Cardiac muscle cell (in vitro differentiated cells and primary cell): ENCODE measurements around the gene CHCHD2. TPM values are rescaled to one million over a fixed set of nuclear protein-coding genes. Genes with fewer than 3 reads are reported as not detected.
"Not testable (repeated sequence)": the region's sequence is repeated elsewhere in the genome, so short reads cannot be mapped to it uniquely, and the experiment has no call there.

Experiments used
- DNase-seq, 2 donors: peaks; one replicate each; pipeline versions ENCODE4 v3.0.0 to v3.0.0-alpha.2; 2010 to 2017; ENCODE audit warnings: low read depth in 1 of 2, low spot score in 1 of 2
- H3K27ac ChIP-seq: fragments of 200-600 bp; sonication (generic); 2 replicates; pipeline ENCODE4 v1.5.1; 2016
- H3K27me3 ChIP-seq: fragments of 200-600 bp; sonication (generic); 2 replicates; pipeline ENCODE4 v1.6.0; 2016; ENCODE audit warnings: control low read depth
- H3K36me3 ChIP-seq: fragments of 200-600 bp; sonication (generic); 2 replicates; pipeline ENCODE4 v1.5.1; 2016; ENCODE audit warnings: control low read depth
- H3K4me1 ChIP-seq: fragments of 200-600 bp; sonication (generic); 2 replicates; pipeline ENCODE4 v1.8.1; 2017; ENCODE audit warnings: low read depth, mild to moderate bottlenecking, mixed run types
- H3K4me3 ChIP-seq: fragments of 200-600 bp; sonication (generic); 2 replicates; pipeline ENCODE4 v1.5.1; 2016; ENCODE audit warnings: mild to moderate bottlenecking
- H3K9me3 ChIP-seq: fragments of 200-600 bp; sonication (generic); 2 replicates; pipeline ENCODE4 v1.5.1; 2017; ENCODE audit warnings: low read depth, mild to moderate bottlenecking, control low read depth
- polyA plus RNA-seq: library from polyadenylated mRNA; unstranded; fragments of >200 nt; fragmentation: Nextera tagmentation; extraction: Ambion mirVana; gene quantifications from 2 replicates; pipeline ENCODE4 v1.2.1, GENCODE V29; 2016
- total RNA-seq: library from RNA; depleted of rRNA; stranded (reverse); fragments of >200 nt; gene quantifications from 2 replicates; pipeline ENCODE4 v1.2.3, GENCODE V29; 2016
- TF ChIP-seq, protein P1 (sequence below): IDR thresholded peaks from 2 replicates; pipeline ENCODE4 v1.5.1; 2012; ENCODE audit warnings: low read depth, mild to moderate bottlenecking, low read length

The CHCHD2 gene, protein sequence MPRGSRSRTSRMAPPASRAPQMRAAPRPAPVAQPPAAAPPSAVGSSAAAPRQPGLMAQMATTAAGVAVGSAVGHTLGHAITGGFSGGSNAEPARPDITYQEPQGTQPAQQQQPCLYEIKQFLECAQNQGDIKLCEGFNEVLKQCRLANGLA
- total RNA-seq (393 and 511 TPM in 2 replicates), polyA plus RNA-seq (468 and 556 TPM in 2 replicates)

- peak within 1 kb of the TSS; percentile 87 for H3K4me3 ChIP-seq
- peak within 1 kb of the TSS; percentile 86 for H3K27ac ChIP-seq
- peaks cover 20% of the 10 kb centered on the region for H3K36me3 ChIP-seq
- DNase-seq, result peak; percentile 97 to 99
- H3K27me3 ChIP-seq, result no peaks in the 10 kb centered on the region
- H3K9me3 ChIP-seq, result no peaks in the 10 kb centered on the region
- no peaks in the 10 kb centered on the region for H3K4me1 ChIP-seq
- TF ChIP-seq, protein P1, sequence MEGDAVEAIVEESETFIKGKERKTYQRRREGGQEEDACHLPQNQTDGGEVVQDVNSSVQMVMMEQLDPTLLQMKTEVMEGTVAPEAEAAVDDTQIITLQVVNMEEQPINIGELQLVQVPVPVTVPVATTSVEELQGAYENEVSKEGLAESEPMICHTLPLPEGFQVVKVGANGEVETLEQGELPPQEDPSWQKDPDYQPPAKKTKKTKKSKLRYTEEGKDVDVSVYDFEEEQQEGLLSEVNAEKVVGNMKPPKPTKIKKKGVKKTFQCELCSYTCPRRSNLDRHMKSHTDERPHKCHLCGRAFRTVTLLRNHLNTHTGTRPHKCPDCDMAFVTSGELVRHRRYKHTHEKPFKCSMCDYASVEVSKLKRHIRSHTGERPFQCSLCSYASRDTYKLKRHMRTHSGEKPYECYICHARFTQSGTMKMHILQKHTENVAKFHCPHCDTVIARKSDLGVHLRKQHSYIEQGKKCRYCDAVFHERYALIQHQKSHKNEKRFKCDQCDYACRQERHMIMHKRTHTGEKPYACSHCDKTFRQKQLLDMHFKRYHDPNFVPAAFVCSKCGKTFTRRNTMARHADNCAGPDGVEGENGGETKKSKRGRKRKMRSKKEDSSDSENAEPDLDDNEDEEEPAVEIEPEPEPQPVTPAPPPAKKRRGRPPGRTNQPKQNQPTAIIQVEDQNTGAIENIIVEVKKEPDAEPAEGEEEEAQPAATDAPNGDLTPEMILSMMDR, result no peak
Observed at GRCh38 chr7:56106108-56107073, at the start of gene CHCHD2. Gene CHCHD2, minus strand, starts transcription at chr7:56106476. Its CDS starts 63 bp downstream, at chr7:56106413.

DNA sequence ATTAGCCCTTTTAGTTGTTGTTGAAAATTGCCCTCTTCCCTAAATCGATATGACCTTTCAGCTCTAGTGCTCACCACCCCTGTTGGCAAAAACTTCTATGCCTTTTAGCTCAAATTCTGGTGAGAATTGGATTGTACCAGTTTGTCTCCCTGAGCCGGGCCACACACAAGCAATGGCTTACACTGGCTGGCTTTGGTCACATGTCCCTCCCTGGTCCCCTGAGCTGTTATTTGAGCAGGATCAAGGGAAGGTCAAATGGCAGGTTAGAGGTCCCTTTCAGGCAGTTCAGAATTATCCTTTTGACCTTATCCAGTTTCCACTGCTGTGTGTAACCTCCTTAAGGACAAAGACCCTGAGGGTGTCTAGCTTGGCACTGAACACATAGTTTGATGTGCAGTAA is 24.8 kb upstream of the CHCHD2 start:
- not testable (repeated sequence) for H3K4me1 ChIP-seq, H3K36me3 ChIP-seq, DNase-seq, H3K4me3 ChIP-seq, H3K27me3 ChIP-seq, H3K27ac ChIP-seq, H3K9me3 ChIP-seq

- DNase-seq, result no peak
- Histone ChIP-seq H3K36me3 (no peaks in the 10 kb centered on the region), H3K27me3 (no peaks in the 10 kb centered on the region), H3K27ac (no peak overlapping the region), H3K9me3 (no peaks in the 10 kb centered on the region), H3K4me3 (no peak overlapping the region), H3K4me1 (no peaks in the 10 kb centered on the region)
- TF ChIP-seq, protein P1, result no peak
Observed at GRCh38 chr7:56127241-56127975, 21.1 kb upstream of the CHCHD2 start.

GRCh38 chr7:56125831-56126230 is 19.6 kb upstream of the CHCHD2 start:
- no peaks in the 10 kb centered on the region for H3K4me1 ChIP-seq
- DNase-seq, result no peak
- no peaks in the 10 kb centered on the region for H3K9me3 ChIP-seq
- TF ChIP-seq, protein P1, result no peak
- H3K27ac ChIP-seq, result no peak overlapping the region
- H3K36me3 ChIP-seq, result no peaks in the 10 kb centered on the region
- no peaks in the 10 kb centered on the region for H3K27me3 ChIP-seq
- no peak overlapping the region for H3K4me3 ChIP-seq

DNA sequence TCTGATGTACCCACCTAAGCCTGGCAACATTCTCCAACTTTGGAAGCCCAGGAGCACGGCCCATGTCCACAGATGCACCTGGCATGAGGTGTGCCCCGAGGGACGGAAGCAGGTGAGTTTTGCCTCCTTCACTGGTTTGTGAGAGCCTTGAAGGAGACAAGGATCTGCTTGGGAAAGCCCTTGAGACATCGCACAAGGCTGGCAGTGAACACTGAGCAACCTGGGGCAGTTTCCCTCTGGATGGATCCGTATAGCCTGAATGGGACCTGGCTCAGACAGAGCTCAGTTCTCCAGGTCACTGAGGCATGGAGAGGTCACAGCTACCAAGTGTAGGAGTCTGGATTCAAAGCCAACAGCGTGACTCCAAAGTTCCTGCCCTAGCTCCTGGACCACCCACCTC is 18.7 kb upstream of the CHCHD2 start:
- no peaks in the 10 kb centered on the region for H3K27me3 ChIP-seq
- TF ChIP-seq, protein P1, result no peak
- no peak for DNase-seq
- no peaks in the 10 kb centered on the region for H3K4me1 ChIP-seq
- no peak overlapping the region for H3K4me3 ChIP-seq
- peaks cover 3% of the 10 kb centered on the region for H3K9me3 ChIP-seq
- no peak overlapping the region for H3K27ac ChIP-seq
- H3K36me3 ChIP-seq, result no peaks in the 10 kb centered on the region
